K562 (cell line): ENCODE results near the gene SF3B3. TPM values are rescaled to one million over a fixed set of nuclear protein-coding genes. Genes with fewer than 3 reads are reported as not detected.

Experiments
- ATAC-seq: fragments of 200-7000 bp; cut with Tn5 transposase; 3 replicates; pipeline ENCODE4 v1.9.1; 2020; ENCODE audit warnings: moderate library complexity
- BruUV-seq: library from RNA; stranded (reverse); fragments of 400-500 nt; replicated peaks from 2 replicates; lab custom pipeline; 2021; lab: Mats Ljungman, UMichigan
- CTCF ChIA-PET: fragments of 300-600 bp; formaldehyde crosslinking; extraction: SDS; loops from one replicate; lab custom pipeline; 2021; ENCODE audit warnings: low intra/inter-chr PET ratio; lab: Yijun Ruan, JAX
- POLR2A ChIA-PET: fragments of 300-600, 350-650 bp; sonication (Branson Sonifier 250); formaldehyde crosslinking; extraction: SDS; loops from one replicate; lab custom pipeline; 2021; ENCODE audit warnings: antibody characterized with exemption, inconsistent platforms; lab: Yijun Ruan, JAX
- DNase-seq, 4 experiments: peaks; one replicate each; pipeline versions ENCODE4 v3.0.0 to v3.0.0-alpha.2; 2011 to 2018; ENCODE audit warnings: low spot score in 3 of 4, mixed read lengths in 3 of 4; ENCODE audit errors: extremely low read depth in 1 of 4
- FAIRE-seq: peaks from 2 replicates; lab custom pipeline; 2011; peaks lifted over from hg19 to GRCh38; lab: Jason Lieb, UNC
- H2AFZ ChIP-seq: 2 replicates; pipeline ENCODE4 v1.6.0; 2011; ENCODE audit warnings: low read depth, low read length, control low read depth, inconsistent platforms
- H3K27ac ChIP-seq: fragments of 200-600 bp; 3 replicates; pipeline ENCODE4 v1.8.0; 2011; ENCODE audit warnings: low read depth, mild to moderate bottlenecking, control low read depth, inconsistent platforms, low read length, moderate library complexity, mixed read lengths; ENCODE audit errors: extremely low read depth
- H3K27me3 ChIP-seq, 2 experiments: fragments of 300-600 bp in 1 of 2; 2 replicates in 1 of 2; 3 replicates in 1 of 2; pipeline versions ENCODE4 v1.6.0 to v1.8.0; 2011; ENCODE audit warnings: inconsistent platforms in 2 of 2, low read length in 2 of 2, mild to moderate bottlenecking in 1 of 2, mixed read lengths in 1 of 2, moderate library complexity in 1 of 2; ENCODE audit not compliant: control insufficient read depth in 2 of 2, insufficient read depth in 2 of 2
- H3K36me3 ChIP-seq: fragments of 300-600 bp; 3 replicates; pipeline ENCODE4 v1.8.0; 2011; ENCODE audit warnings: mild to moderate bottlenecking, low read length, inconsistent platforms; ENCODE audit not compliant: control insufficient read depth, insufficient read depth
- H3K4me1 ChIP-seq, 2 experiments: fragments of 200-600 bp in 1 of 2; replicated peaks in 1 of 2; 2 replicates in 1 of 2; 3 replicates in 1 of 2; pipeline versions ENCODE4 v1.5.1 to v1.8.0; 2011; ENCODE audit warnings: inconsistent platforms in 2 of 2, low read length in 2 of 2, mild to moderate bottlenecking in 1 of 2, mixed read lengths in 1 of 2, moderate library complexity in 1 of 2; ENCODE audit not compliant: control insufficient read depth in 2 of 2, insufficient read depth in 2 of 2
- H3K4me2 ChIP-seq: 2 replicates; pipeline ENCODE4 v1.6.1; 2011; ENCODE audit warnings: low read length, control low read depth, inconsistent platforms, mixed read lengths; ENCODE audit not compliant: insufficient read depth
- H3K4me3 ChIP-seq: fragments of 200-600 bp; sonication (generic), shearing (Covaris generic); 2 replicates; pipeline ENCODE4 v1.5.1; 2016; ENCODE audit warnings: control low read depth, inconsistent platforms
- H3K79me2 ChIP-seq: fragments of 200-600 bp; 3 replicates; pipeline ENCODE4 v1.8.0; 2011; ENCODE audit warnings: low read length, inconsistent platforms; ENCODE audit not compliant: control insufficient read depth, insufficient read depth
- H3K9ac ChIP-seq, 2 experiments: 2 replicates each; pipeline versions ENCODE4 v1.6.0 to v1.6.1; 2011; ENCODE audit warnings: low read depth in 2 of 2, low read length in 2 of 2, control low read depth in 1 of 2, inconsistent platforms in 1 of 2, mild to moderate bottlenecking in 1 of 2, mixed read lengths in 1 of 2; ENCODE audit not compliant: insufficient read depth in 1 of 2
- H3K9me1 ChIP-seq: one replicate; pipeline ENCODE4 v1.6.0; 2011; ENCODE audit warnings: inconsistent platforms, mild to moderate bottlenecking, low read length, moderate library complexity; ENCODE audit not compliant: control insufficient read depth, insufficient read depth
- H3K9me3 ChIP-seq: replicated peaks from 2 replicates; pipeline ENCODE4 v1.5.1; 2011; ENCODE audit warnings: low read depth, low read length, inconsistent platforms; ENCODE audit not compliant: control insufficient read depth, insufficient read depth
- H4K20me1 ChIP-seq: replicated peaks from 2 replicates; pipeline ENCODE4 v1.6.1; 2011; ENCODE audit warnings: low read length, inconsistent platforms, mixed read lengths; ENCODE audit not compliant: control insufficient read depth, insufficient read depth
- DACH1 ChIP-seq: fragments of 450-650 bp; IDR thresholded peaks from 2 replicates; pipeline ENCODE4 v1.6.1; 2018; ENCODE audit not compliant: partially characterized antibody
- ELF4 ChIP-seq: fragments of 450-650 bp; formaldehyde crosslinking; IDR thresholded peaks from 2 replicates; pipeline ENCODE4 v1.4.0; 2022; ENCODE audit warnings: missing genetic modification characterization
- MTA2 ChIP-seq: fragments of 450-650 bp; IDR thresholded peaks from 2 replicates; pipeline ENCODE4 v1.6.1; 2016; ENCODE audit warnings: low read depth
- NCOR1 ChIP-seq: fragments of 450-650 bp; IDR thresholded peaks from 2 replicates; pipeline ENCODE4 v1.6.1; 2016; ENCODE audit warnings: mild to moderate bottlenecking, moderate library complexity
- NR2C1 ChIP-seq, 2 experiments: fragments of 450-650 bp; IDR thresholded peaks; 2 replicates each; pipeline ENCODE4 v1.6.1; 2017; ENCODE audit warnings: mild to moderate bottlenecking in 2 of 2, antibody characterized with exemption in 1 of 2, inconsistent platforms in 1 of 2, missing compliant biosample characterization in 1 of 2, missing genetic modification characterization in 1 of 2
- POLR2B ChIP-seq: fragments of 450-650 bp; IDR thresholded peaks from 2 replicates; pipeline ENCODE4 v1.6.1; 2018; ENCODE audit warnings: low read depth; ENCODE audit not compliant: partially characterized antibody
- SLC30A9 ChIP-seq: fragments of 250-450 bp; sonication (Bioruptor Pico); IDR thresholded peaks from 2 replicates; pipeline ENCODE4 v1.8.0; 2022; ENCODE audit warnings: mild to moderate bottlenecking, moderate library complexity
- ZBED1 ChIP-seq: IDR thresholded peaks from 2 replicates; pipeline ENCODE4 v1.6.1; 2014
- ZFPM2 ChIP-seq: fragments of 250-450 bp; sonication (Bioruptor Pico); IDR thresholded peaks from 2 replicates; pipeline ENCODE4 v1.5.1; 2022; ENCODE audit warnings: mild to moderate bottlenecking
- ZNF12 ChIP-seq: sonication (generic); formaldehyde crosslinking; IDR thresholded peaks from 2 replicates; pipeline ENCODE4 v1.4.0; 2020; ENCODE audit warnings: mild to moderate bottlenecking, missing genetic modification reagents
- ZNF133 ChIP-seq: fragments of 250-450 bp; sonication (Bioruptor Pico); IDR thresholded peaks from 2 replicates; pipeline ENCODE4 v1.4.0; 2020; ENCODE audit warnings: mild to moderate bottlenecking
- ZNF551 ChIP-seq: fragments of 250-450 bp; sonication (Bioruptor Pico); IDR thresholded peaks from 2 replicates; pipeline ENCODE4 v1.5.0; 2021; ENCODE audit warnings: mild to moderate bottlenecking, moderate library complexity
- ZNF561 ChIP-seq: fragments of 450-650 bp; formaldehyde crosslinking; conservative IDR thresholded peaks from 2 replicates; pipeline ENCODE4 v1.4.0; 2020; ENCODE audit warnings: mild to moderate bottlenecking, moderate library complexity
- ZNF76 ChIP-seq: fragments of 250-450 bp; sonication (Bioruptor Pico); IDR thresholded peaks from 2 replicates; pipeline ENCODE4 v1.4.0; 2020; ENCODE audit warnings: mild to moderate bottlenecking, moderate library complexity, borderline replicate concordance
- ZNF780A ChIP-seq: fragments of 250-450 bp; sonication (Bioruptor Pico); IDR thresholded peaks from 2 replicates; pipeline ENCODE4 v1.5.0; 2021; ENCODE audit warnings: mild to moderate bottlenecking
- WGBS: fragments of 100-300 bp; shearing (Covaris generic); methylation state at CpG from one replicate; pipeline ENCODE4 v1.1.6; 2016; ENCODE audit warnings: low coverage, mixed read lengths; ENCODE audit not compliant: insufficient coverage; ENCODE audit errors: missing lambda C conversion rate; 5-methylcytosine and 5-hydroxymethylcytosine counted together
- in situ Hi-C: fragments of 300-500 bp; cut with MboI; formaldehyde crosslinking; loops from 4 replicates; pipeline ENCODE4 v1.15.0; 2018; ENCODE audit warnings: inconsistent platforms, mixed read lengths
- intact Hi-C: fragments of 100-400 bp; cut with micrococcal nuclease; formaldehyde crosslinking; loops from 2 replicates; pipeline ENCODE4 v1.14.2; 2022
- polyA plus RNA-seq, 8 experiments: library from polyadenylated mRNA; depleted of rRNA in 4 of 8; stranded (reverse) in 5 of 8; unstranded in 3 of 8; fragments of >200 nt; fragmentation: Nextera tagmentation in 2 of 8; fragmentation: Illumina TruSeq in 1 of 8; extraction: Ambion mirVana in 2 of 8; extraction: Trizol in 1 of 8; gene quantifications; 2 replicates each; pipeline versions ENCODE4 v1.2.1 to v1.2.3, GENCODE V29; 2011 to 2014; ENCODE audit warnings: inconsistent platforms in 1 of 8, missing spikeins in 1 of 8
- total RNA-seq, 7 experiments: library from RNA; depleted of rRNA in 6 of 7; stranded (reverse); fragments of >200 nt in 6 of 7; fragmentation: Illumina TruSeq in 2 of 7; extraction: Trizol in 2 of 7; gene quantifications; 2 replicates each; pipeline versions ENCODE4 v1.2.1 to v1.2.3, GENCODE V29; 2011 to 2021; ENCODE audit warnings: low replicate concordance in 1 of 7

The SF3B3 gene
- total and polyA plus RNA-seq, 9 of the 15 experiments (the other 6 are each of a cell fraction or from before 2014, with no cell fraction given) = 98.9 to 546 (median 221) TPM

DNA sequence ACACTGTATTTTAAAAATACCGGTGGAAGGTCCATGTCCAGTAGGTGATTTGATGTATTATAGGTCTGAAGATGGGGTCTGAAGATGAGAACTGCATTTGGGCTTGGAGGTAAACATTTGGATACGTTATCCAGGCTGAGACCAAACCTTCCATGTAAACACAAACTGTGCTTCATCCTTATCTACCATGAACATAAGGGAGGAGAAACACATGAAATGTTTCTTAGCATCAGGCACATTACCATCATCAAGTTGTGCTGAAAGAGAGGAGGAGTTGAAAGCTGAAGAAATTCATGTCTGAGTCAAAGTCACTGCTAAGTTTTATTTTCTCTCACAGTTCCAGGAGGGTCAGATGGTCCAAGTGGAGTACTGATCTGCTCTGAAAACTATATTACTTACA lies 11.4 kb downstream of the SF3B3 start (continued):
- TF ChIP-seq POLR2B (no peak), NCOR1 (0 out of 2 replicates have a peak, but pooled peaks have one; percentile 23), DACH1 (no peak), SLC30A9 (CRISPR knock-in tag) (no peak), ZNF76 (CRISPR knock-in tag) (no peak), MTA2 (peak; percentile 34; the same call in 1 of the 2 replicates), ELF4 (CRISPR knock-in tag) (no peak)

DNA sequence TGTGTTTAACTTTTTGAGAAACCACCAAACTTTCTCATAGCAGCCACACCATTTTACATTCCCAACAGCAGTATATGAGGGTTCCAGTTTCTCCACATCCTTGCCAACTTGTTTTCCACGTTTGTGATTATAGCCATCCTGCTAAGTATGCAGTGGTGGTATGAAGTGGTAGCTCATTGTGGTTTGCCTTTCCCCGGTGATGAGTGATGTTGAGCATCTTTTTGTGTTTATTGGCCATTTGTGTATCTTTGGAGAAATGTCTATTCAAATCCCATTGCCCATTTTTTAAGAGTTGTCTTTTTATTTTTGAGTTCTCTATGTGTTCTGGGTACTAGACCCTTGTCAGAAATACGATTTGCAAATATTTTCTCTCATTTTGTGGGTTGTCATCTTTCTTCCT lies 17.4 kb downstream of the SF3B3 start:
- no peak overlapping the region for H2AFZ ChIP-seq
- DNase-seq = no peak
- H3K4me1 ChIP-seq = no peaks in the 10 kb centered on the region
- WGBS = 67% methylated on average over 3 of the region's 3 CpGs
- FAIRE-seq = no peak
- POLR2A ChIA-PET = interaction anchor here (1.4 to 2.1 kb wide), 2 partner anchors 11 to 16 kb away, joined by 4 to 14 read pairs; no protein-coding TSS in a partner anchor
- no peaks in the 10 kb centered on the region for H3K27me3 ChIP-seq
- TF ChIP-seq ZNF561 (no peak), ZNF12 (no peak), ZNF133 (no peak), ZNF551 (CRISPR knock-in tag) (no peak), ZBED1 (no peak), ZFPM2 (CRISPR knock-in tag) (no peak), ZNF780A (CRISPR knock-in tag) (no peak), NR2C1 (IDR thresholded peaks at IDR 0.05) (no peak), NR2C1 (tag; IDR thresholded peaks at IDR 0.05) (no peak)
- no peak overlapping the region for H3K4me3 ChIP-seq
- CTCF ChIA-PET = no interaction called here
- no peaks in the 10 kb centered on the region for H3K9me3 ChIP-seq
- H3K36me3 ChIP-seq = peaks cover 96% of the 10 kb centered on the region
- no peak overlapping the region for H3K9ac ChIP-seq
- in situ Hi-C loops = loop anchor here (10.0 kb wide), 1 partner anchor 276 kb away; no protein-coding TSS in a partner anchor
- H3K27ac ChIP-seq = no peak overlapping the region
- H3K4me2 ChIP-seq = no peak overlapping the region
- H3K9me1 ChIP-seq = no peaks in the 10 kb centered on the region
- H3K79me2 ChIP-seq = peaks cover 77% of the 10 kb centered on the region
- BruUV-seq = no TSS peak
- ATAC-seq = no peak
- intact Hi-C loops = no loop called here
- H4K20me1 ChIP-seq = peaks cover 12% of the 10 kb centered on the region
